Neural cell (in vitro differentiated cells): Measurements from ENCODE around the gene RNF4. TPM values are rescaled to one million over a fixed set of nuclear protein-coding genes. Genes with fewer than 3 reads are reported as not detected.

Source experiments
- H2AFZ ChIP-seq: fragments of 200-600, 300-800 bp; sonication (generic), shearing (Covaris generic); 2 replicates; pipeline ENCODE4 v1.6.0; 2014; ENCODE audit warnings: low read depth, mild to moderate bottlenecking, antibody characterized with exemption, low read length, moderate library complexity
- H3F3A ChIP-seq: fragments of 200-600 bp; shearing (Covaris generic); 2 replicates; pipeline ENCODE4 v1.6.1; 2016; ENCODE audit warnings: mild to moderate bottlenecking, moderate library complexity, mixed read lengths, antibody characterized with exemption, low read length; ENCODE audit not compliant: insufficient read depth, poor library complexity, severe bottlenecking
- H3K27ac ChIP-seq: fragments of 200-600, 300-800 bp; sonication (generic), shearing (Covaris generic); 2 replicates; pipeline ENCODE4 v1.5.1; 2014; ENCODE audit warnings: mild to moderate bottlenecking, low read length, moderate library complexity
- H3K27me3 ChIP-seq: fragments of 300-800, 200-600 bp; sonication (generic), shearing (Covaris generic); 2 replicates; pipeline ENCODE4 v1.6.0; 2014; ENCODE audit warnings: mild to moderate bottlenecking, low read depth, low read length, moderate library complexity; ENCODE audit not compliant: insufficient read depth
- H3K36me3 ChIP-seq: fragments of 300-800, 200-600 bp; sonication (generic), shearing (Covaris generic); 2 replicates; pipeline ENCODE4 v1.5.1; 2014; ENCODE audit warnings: mild to moderate bottlenecking, antibody characterized with exemption, low read length, moderate library complexity; ENCODE audit not compliant: insufficient read depth
- H3K4me2 ChIP-seq: fragments of 300-800, 200-600 bp; sonication (generic), shearing (Covaris generic); 2 replicates; pipeline ENCODE4 v1.6.0; 2014; ENCODE audit warnings: mild to moderate bottlenecking, low read length
- H3K4me3 ChIP-seq: fragments of 300-800, 200-600 bp; sonication (generic), shearing (Covaris generic); 2 replicates; pipeline ENCODE4 v1.5.1; 2014; ENCODE audit warnings: mild to moderate bottlenecking, low read length, moderate library complexity
- H3K79me2 ChIP-seq: fragments of 200-600 bp; shearing (Covaris generic); replicated peaks from 2 replicates; pipeline ENCODE4 v1.6.0; 2014; ENCODE audit warnings: mild to moderate bottlenecking, low read length, moderate library complexity; ENCODE audit not compliant: insufficient read depth
- H3K9ac ChIP-seq: fragments of 300-800, 200-600 bp; sonication (generic), shearing (Covaris generic); 2 replicates; pipeline ENCODE4 v1.6.1; 2016; ENCODE audit warnings: mild to moderate bottlenecking, low read length, mixed read lengths
- H3K9me2 ChIP-seq: fragments of 200-600 bp; shearing (Covaris generic); 2 replicates; pipeline ENCODE4 v1.6.1; 2016; ENCODE audit warnings: mild to moderate bottlenecking, low read length, mixed read lengths; ENCODE audit not compliant: insufficient read depth
- H3K9me3 ChIP-seq: fragments of 200-600, 300-800 bp; sonication (generic), shearing (Covaris generic); 2 replicates; pipeline ENCODE4 v1.6.1; 2016; ENCODE audit warnings: mild to moderate bottlenecking, mixed run types, low read length, moderate library complexity, mixed read lengths
- H4K20me1 ChIP-seq: fragments of 200-600 bp; shearing (Covaris generic); 2 replicates; pipeline ENCODE4 v1.6.1; 2016; ENCODE audit warnings: mild to moderate bottlenecking, mixed run types; ENCODE audit not compliant: insufficient read depth
- CTCF ChIP-seq: fragments of 450-650 bp; IDR thresholded peaks from 2 replicates; pipeline ENCODE4 v1.5.1; 2014; ENCODE audit warnings: antibody characterized with exemption, mild to moderate bottlenecking, moderate library complexity; ENCODE audit not compliant: poor library complexity, severe bottlenecking
- EP300 ChIP-seq: fragments of 450-650 bp; conservative IDR thresholded peaks from 2 replicates; pipeline ENCODE4 v1.6.1; 2014; ENCODE audit warnings: antibody characterized with exemption, mild to moderate bottlenecking, moderate library complexity; ENCODE audit not compliant: poor library complexity, severe bottlenecking
- EZH2 ChIP-seq: fragments of 200-600, 300-800 bp; shearing (Covaris generic), sonication (generic); IDR thresholded peaks from 2 replicates; pipeline ENCODE4 v1.6.1; 2014; ENCODE audit warnings: antibody characterized with exemption, low read length, borderline replicate concordance, mild to moderate bottlenecking; ENCODE audit not compliant: insufficient read depth, poor library complexity, severe bottlenecking
- MXI1 ChIP-seq: fragments of 450-650 bp; conservative IDR thresholded peaks from 2 replicates; pipeline ENCODE4 v1.6.1; 2014; ENCODE audit warnings: antibody characterized with exemption, mild to moderate bottlenecking; ENCODE audit not compliant: poor library complexity, severe bottlenecking
- POLR2AphosphoS5 ChIP-seq: IDR thresholded peaks from 2 replicates; pipeline ENCODE4 v1.6.1; 2012
- RAD21 ChIP-seq: fragments of 450-650 bp; conservative IDR thresholded peaks from 2 replicates; pipeline ENCODE4 v1.6.1; 2014; ENCODE audit warnings: antibody characterized with exemption, mild to moderate bottlenecking, moderate library complexity
- TAF1 ChIP-seq: IDR thresholded peaks from 2 replicates; pipeline ENCODE4 v1.6.1; 2012; ENCODE audit warnings: low read depth
- polyA plus RNA-seq: library from polyadenylated mRNA; depleted of rRNA; stranded (reverse); fragments of >200 nt; gene quantifications from 2 replicates; pipeline ENCODE4 v1.2.3, GENCODE V29; 2014
- TF ChIP-seq, protein P1 (sequence below): IDR thresholded peaks from 2 replicates; pipeline ENCODE4 v1.6.1; 2012; ENCODE audit warnings: borderline replicate concordance

Gene RNF4
- polyA plus RNA-seq, 1 donor from 2014 or later, result 48.2 TPM

DNA sequence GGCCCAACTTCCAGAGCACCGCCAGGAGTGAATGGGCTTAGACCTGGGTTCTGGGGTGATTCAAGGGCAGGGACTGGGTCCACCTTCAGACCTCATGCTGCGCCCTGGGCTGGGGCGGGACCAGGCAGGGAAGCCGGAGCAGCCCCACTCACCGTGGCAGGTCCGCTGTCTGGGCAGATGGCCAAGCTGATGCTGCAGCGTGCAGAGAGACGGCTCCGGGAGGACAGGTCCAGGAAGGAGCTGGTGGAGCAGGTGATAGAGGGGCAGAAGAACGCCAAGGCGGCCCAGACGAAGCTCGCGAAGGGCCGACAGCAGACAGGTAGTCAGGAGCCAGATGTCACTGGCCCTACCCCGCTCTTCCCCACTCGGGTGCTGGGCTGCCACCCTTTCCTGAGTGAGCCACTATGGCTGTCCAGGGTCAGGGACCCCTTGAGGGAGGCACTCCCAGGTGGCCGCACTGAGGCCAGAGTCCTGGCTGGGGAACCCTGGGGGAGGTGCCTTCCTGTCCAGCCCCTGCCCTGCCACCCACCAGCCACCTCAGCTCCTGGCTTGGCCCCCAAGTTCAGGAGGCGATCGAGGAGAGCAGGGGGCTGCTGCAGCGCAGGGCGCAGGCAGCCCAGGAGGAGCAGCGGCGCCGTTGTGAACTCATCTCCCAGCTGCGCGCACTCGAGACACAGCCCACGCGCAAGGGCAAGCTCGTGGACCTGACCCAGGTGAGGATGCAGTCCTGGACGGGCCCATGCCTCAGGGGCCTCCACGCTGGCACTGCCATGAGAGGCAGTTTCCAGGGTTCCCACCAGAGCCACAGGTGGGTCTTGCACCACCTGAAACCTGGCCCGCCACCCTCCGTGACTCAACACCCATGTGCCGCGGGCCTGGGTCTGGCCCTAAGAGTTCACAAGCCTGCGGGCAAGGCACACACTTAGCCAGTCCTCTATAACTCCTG, 10.1 kb upstream of the RNF4 start:
- Histone ChIP-seq H3K9ac (no peak overlapping the region), H3K79me2 (no peaks in the 10 kb centered on the region), H4K20me1 (no peaks in the 10 kb centered on the region), H3K27me3 (no peaks in the 10 kb centered on the region), H3K27ac (no peak overlapping the region), H3K4me3 (no peak overlapping the region), H3K4me2 (no peak overlapping the region), H3K36me3 (no peaks in the 10 kb centered on the region), H2AFZ (no peak overlapping the region), H3K9me3 (no peaks in the 10 kb centered on the region), H3F3A (no peaks in the 10 kb centered on the region), H3K9me2 (no peaks in the 10 kb centered on the region)
- TF ChIP-seq EZH2 (no peak), EP300 (no peak), TAF1 (no peak), CTCF (no peak), POLR2AphosphoS5 (no peak), RAD21 (no peak), MXI1 (no peak)

DNA sequence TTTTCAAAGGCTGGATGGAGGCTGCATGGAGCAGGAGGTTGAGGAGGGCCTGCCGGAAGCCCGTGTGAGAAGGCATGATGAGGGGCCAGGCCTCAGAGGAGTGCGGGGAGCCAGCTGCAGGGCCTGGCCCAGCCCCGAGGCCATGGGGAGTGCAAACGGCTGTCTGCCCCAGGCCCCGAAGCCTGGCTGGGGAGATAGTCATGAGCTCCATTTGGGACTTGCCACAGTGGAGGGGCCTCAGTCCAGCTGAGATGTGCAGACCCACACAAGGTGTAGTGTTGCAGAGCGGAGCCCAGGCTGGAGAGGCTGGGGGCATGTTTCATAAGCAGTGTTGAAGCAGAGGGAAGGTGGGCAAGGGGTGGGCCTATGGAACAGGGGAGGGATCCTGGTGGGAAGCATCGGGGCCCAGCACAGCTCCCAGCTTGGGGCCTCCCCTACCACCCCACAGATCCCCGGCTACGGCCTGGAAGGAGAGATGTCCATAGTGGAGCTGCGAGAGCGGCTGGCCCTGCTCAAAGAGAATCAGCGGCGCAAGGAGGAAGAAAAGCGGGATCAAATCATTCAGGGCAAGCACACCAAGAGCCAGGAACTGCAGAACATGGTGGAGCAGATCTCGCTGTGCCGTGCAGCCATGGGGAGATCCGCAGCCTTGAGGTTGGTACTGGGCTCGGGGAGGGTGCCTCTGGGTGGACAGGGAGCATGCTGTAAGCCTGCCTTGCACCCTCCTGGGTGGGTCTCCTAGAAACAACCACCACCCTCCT, 9.1 kb upstream of the RNF4 start:
- no peak overlapping the region for H3K27ac ChIP-seq
- no peak overlapping the region for H3K4me2 ChIP-seq
- H3K9me3 ChIP-seq, result no peaks in the 10 kb centered on the region
- H3K27me3 ChIP-seq, result no peaks in the 10 kb centered on the region
- no peak overlapping the region for H3K9ac ChIP-seq
- no peaks in the 10 kb centered on the region for H3K36me3 ChIP-seq
- no peak overlapping the region for H3K4me3 ChIP-seq
- no peak overlapping the region for H2AFZ ChIP-seq
- no peaks in the 10 kb centered on the region for H3F3A ChIP-seq
- H3K9me2 ChIP-seq, result no peaks in the 10 kb centered on the region
- no peaks in the 10 kb centered on the region for H3K79me2 ChIP-seq
- no peaks in the 10 kb centered on the region for H4K20me1 ChIP-seq
- TF ChIP-seq, protein P1, sequence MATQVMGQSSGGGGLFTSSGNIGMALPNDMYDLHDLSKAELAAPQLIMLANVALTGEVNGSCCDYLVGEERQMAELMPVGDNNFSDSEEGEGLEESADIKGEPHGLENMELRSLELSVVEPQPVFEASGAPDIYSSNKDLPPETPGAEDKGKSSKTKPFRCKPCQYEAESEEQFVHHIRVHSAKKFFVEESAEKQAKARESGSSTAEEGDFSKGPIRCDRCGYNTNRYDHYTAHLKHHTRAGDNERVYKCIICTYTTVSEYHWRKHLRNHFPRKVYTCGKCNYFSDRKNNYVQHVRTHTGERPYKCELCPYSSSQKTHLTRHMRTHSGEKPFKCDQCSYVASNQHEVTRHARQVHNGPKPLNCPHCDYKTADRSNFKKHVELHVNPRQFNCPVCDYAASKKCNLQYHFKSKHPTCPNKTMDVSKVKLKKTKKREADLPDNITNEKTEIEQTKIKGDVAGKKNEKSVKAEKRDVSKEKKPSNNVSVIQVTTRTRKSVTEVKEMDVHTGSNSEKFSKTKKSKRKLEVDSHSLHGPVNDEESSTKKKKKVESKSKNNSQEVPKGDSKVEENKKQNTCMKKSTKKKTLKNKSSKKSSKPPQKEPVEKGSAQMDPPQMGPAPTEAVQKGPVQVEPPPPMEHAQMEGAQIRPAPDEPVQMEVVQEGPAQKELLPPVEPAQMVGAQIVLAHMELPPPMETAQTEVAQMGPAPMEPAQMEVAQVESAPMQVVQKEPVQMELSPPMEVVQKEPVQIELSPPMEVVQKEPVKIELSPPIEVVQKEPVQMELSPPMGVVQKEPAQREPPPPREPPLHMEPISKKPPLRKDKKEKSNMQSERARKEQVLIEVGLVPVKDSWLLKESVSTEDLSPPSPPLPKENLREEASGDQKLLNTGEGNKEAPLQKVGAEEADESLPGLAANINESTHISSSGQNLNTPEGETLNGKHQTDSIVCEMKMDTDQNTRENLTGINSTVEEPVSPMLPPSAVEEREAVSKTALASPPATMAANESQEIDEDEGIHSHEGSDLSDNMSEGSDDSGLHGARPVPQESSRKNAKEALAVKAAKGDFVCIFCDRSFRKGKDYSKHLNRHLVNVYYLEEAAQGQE, result no peak
